BLaER1 (cell line): ENCODE results near the gene PRDX1.
"Not testable (repeated sequence)": the region's sequence is repeated elsewhere in the genome, so short reads cannot be mapped to it uniquely, and the experiment has no call there.

Source experiments
- H3K27ac ChIP-seq: shearing (Covaris generic); formaldehyde crosslinking; 2 replicates; pipeline ENCODE4 v1.8.1; 2022
- H3K27me3 ChIP-seq: shearing (Covaris generic); formaldehyde crosslinking; 2 replicates; pipeline ENCODE4 v1.8.1; 2022
- H3K36me3 ChIP-seq: shearing (Covaris generic); formaldehyde crosslinking; 2 replicates; pipeline ENCODE4 v1.8.1; 2022
- H3K4me1 ChIP-seq: shearing (Covaris generic); formaldehyde crosslinking; 2 replicates; pipeline ENCODE4 v1.8.1; 2022
- H3K4me2 ChIP-seq: shearing (Covaris generic); formaldehyde crosslinking; 2 replicates; pipeline ENCODE4 v1.8.1; 2022
- H3K4me3 ChIP-seq: shearing (Covaris generic); formaldehyde crosslinking; 2 replicates; pipeline ENCODE4 v1.8.1; 2022
- H3K9ac ChIP-seq: shearing (Covaris generic); formaldehyde crosslinking; 2 replicates; pipeline ENCODE4 v1.8.1; 2022
- H3K9me3 ChIP-seq: shearing (Covaris generic); formaldehyde crosslinking; 2 replicates; pipeline ENCODE4 v1.8.1; 2022
- H4K20me1 ChIP-seq: shearing (Covaris generic); formaldehyde crosslinking; 2 replicates; pipeline ENCODE4 v1.8.1; 2022
- Cebpa-rat ChIP-seq: shearing (Covaris generic); IDR thresholded peaks from 2 replicates; pipeline ENCODE4 v1.8.1; 2022

Gene PRDX1

GRCh38 chr1:45490626-45491486 is 30.8 kb downstream of the PRDX1 start, which contains the start of gene TESK2:
Gene TESK2, minus strand, starts transcription at chr1:45491163. Its CDS starts 33,378 bp downstream, at chr1:45457785.
- H3K4me3 ChIP-seq, result peak within 1 kb of the TSS; percentile 83
- H3K4me1 ChIP-seq, result peaks cover 16% of the 10 kb centered on the region
- peak within 1 kb of the TSS; percentile 77 for H3K9ac ChIP-seq
- peak within 1 kb of the TSS; percentile 32; the same call in 1 of the 2 replicates for H3K27ac ChIP-seq
- no peaks in the 10 kb centered on the region for H3K36me3 ChIP-seq
- TF ChIP-seq Cebpa-rat, result peak; percentile 62
- peak within 1 kb of the TSS; percentile 98 for H3K4me2 ChIP-seq
- no peaks in the 10 kb centered on the region for H3K9me3 ChIP-seq
- H4K20me1 ChIP-seq, result no peaks in the 10 kb centered on the region
- peaks cover 28% of the 10 kb centered on the region for H3K27me3 ChIP-seq

GRCh38 chr1:45490121-45490625 is 31.5 kb downstream of the PRDX1 start:
- 0 out of 2 replicates have a peak overlapping the region, but pooled peaks have one; percentile 32 for H3K27ac ChIP-seq
- no peak for TF ChIP-seq Cebpa-rat

GRCh38 chr1:45489379-45489778 is 32.3 kb downstream of the PRDX1 start:
- not testable (repeated sequence) for H3K4me2 ChIP-seq, H3K4me3 ChIP-seq, H3K36me3 ChIP-seq, H3K9ac ChIP-seq, H4K20me1 ChIP-seq, H3K27ac ChIP-seq, H3K9me3 ChIP-seq
- Histone ChIP-seq H3K4me1 (peaks cover 16% of the 10 kb centered on the region), H3K27me3 (peaks cover 28% of the 10 kb centered on the region)

More at GRCh38 chr1:45490121-45490625, 31.5 kb downstream of the PRDX1 start:
- Histone ChIP-seq H3K36me3 (no peaks in the 10 kb centered on the region), H3K4me2 (peak overlapping the region; percentile 98), H3K27me3 (peaks cover 28% of the 10 kb centered on the region), H3K4me3 (peak overlapping the region; percentile 83), H3K9ac (peak overlapping the region; percentile 77), H4K20me1 (no peaks in the 10 kb centered on the region), H3K9me3 (no peaks in the 10 kb centered on the region), H3K4me1 (peaks cover 16% of the 10 kb centered on the region)

GRCh38 chr1:45488666-45489377 is 32.9 kb downstream of the PRDX1 start:
- Histone ChIP-seq H3K4me3 (no peak overlapping the region), H3K4me2 (no peak overlapping the region), H3K4me1 (peaks cover 16% of the 10 kb centered on the region), H3K9ac (no peak overlapping the region), H3K36me3 (no peaks in the 10 kb centered on the region), H4K20me1 (no peaks in the 10 kb centered on the region), H3K27me3 (peaks cover 28% of the 10 kb centered on the region), H3K9me3 (no peaks in the 10 kb centered on the region), H3K27ac (no peak overlapping the region)
- TF ChIP-seq Cebpa-rat, result no peak

- Histone ChIP-seq H3K27me3 (peaks cover 28% of the 10 kb centered on the region), H4K20me1 (no peaks in the 10 kb centered on the region), H3K4me1 (peaks cover 7% of the 10 kb centered on the region), H3K27ac (no peak overlapping the region), H3K9me3 (no peaks in the 10 kb centered on the region), H3K4me3 (no peak overlapping the region), H3K9ac (no peak overlapping the region), H3K36me3 (no peaks in the 10 kb centered on the region), H3K4me2 (no peak overlapping the region)
- TF ChIP-seq Cebpa-rat, result no peak
Observed at GRCh38 chr1:45485949-45486348, 35.7 kb downstream of the PRDX1 start.

GRCh38 chr1:45479039-45479748 is 42.5 kb downstream of the PRDX1 start:
- Histone ChIP-seq H3K27ac (no peak overlapping the region), H3K4me2 (no peak overlapping the region)

GRCh38 chr1:45478121-45478814 is 43.4 kb downstream of the PRDX1 start:
- Histone ChIP-seq H3K27me3 (no peaks in the 10 kb centered on the region), H3K4me3 (no peak overlapping the region), H3K4me2 (no peak overlapping the region), H4K20me1 (no peaks in the 10 kb centered on the region), H3K9me3 (no peaks in the 10 kb centered on the region), H3K9ac (no peak overlapping the region), H3K36me3 (no peaks in the 10 kb centered on the region), H3K27ac (no peak overlapping the region), H3K4me1 (no peaks in the 10 kb centered on the region)
- TF ChIP-seq Cebpa-rat, result no peak

More at GRCh38 chr1:45479039-45479748, 42.5 kb downstream of the PRDX1 start:
- Histone ChIP-seq H3K4me1 (no peaks in the 10 kb centered on the region), H3K27me3 (no peaks in the 10 kb centered on the region), H3K9ac (no peak overlapping the region), H3K9me3 (no peaks in the 10 kb centered on the region), H3K36me3 (no peaks in the 10 kb centered on the region), H4K20me1 (no peaks in the 10 kb centered on the region), H3K4me3 (no peak overlapping the region)
- TF ChIP-seq Cebpa-rat, result no peak

GRCh38 chr1:45477646-45478045 is 44.0 kb downstream of the PRDX1 start:
- Histone ChIP-seq H3K27me3 (no peaks in the 10 kb centered on the region), H4K20me1 (no peaks in the 10 kb centered on the region), H3K9me3 (no peaks in the 10 kb centered on the region), H3K4me2 (no peak overlapping the region), H3K27ac (no peak overlapping the region), H3K36me3 (no peaks in the 10 kb centered on the region), H3K9ac (no peak overlapping the region), H3K4me1 (no peaks in the 10 kb centered on the region), H3K4me3 (no peak overlapping the region)
- no peak for TF ChIP-seq Cebpa-rat

- not testable (repeated sequence) for H4K20me1 ChIP-seq, H3K4me3 ChIP-seq, H3K27me3 ChIP-seq, H3K27ac ChIP-seq, H3K4me1 ChIP-seq, H3K36me3 ChIP-seq, H3K9ac ChIP-seq, H3K4me2 ChIP-seq, H3K9me3 ChIP-seq
Observed at GRCh38 chr1:45474194-45474593, 47.5 kb downstream of the PRDX1 start.
